ENCODE measurements around the gene LANCL2. TPM values are rescaled to one million over a fixed set of nuclear protein-coding genes. Genes with fewer than 3 reads are reported as not detected.

LANCL2 gene
- polyA plus RNA-seq, 3 donors = 6.4 to 11.8 (median 8.3) TPM

DNA sequence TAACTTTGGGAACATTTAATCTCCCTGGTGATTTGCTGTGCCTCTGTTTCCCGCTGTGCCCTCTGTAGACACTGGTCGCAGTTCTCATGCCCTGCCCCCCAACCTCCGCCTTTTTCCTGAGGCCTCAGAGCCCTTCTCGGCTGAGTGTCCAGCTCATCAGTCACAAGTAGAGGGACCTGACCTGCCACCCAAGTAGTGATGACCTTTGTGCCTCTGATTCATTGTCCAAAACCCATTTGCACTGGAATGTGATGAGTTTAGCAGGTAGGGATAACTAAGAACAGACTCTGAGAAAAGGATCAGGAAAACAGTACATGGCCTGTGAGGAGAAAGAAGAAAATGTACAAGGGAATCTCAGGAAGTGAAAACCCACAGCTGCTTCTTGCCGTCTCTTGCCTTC is 58.8 kb downstream of the LANCL2 start:
- H3K36me3 ChIP-seq (replicated peaks in 1 of 2; ENCODE audit: control insufficient read depth in 1 of 2, insufficient read depth in 2 of 2, low read length in 2 of 2) = peaks cover 7 to 16% of the 10 kb centered on the region in 2 donors
- TF ChIP-seq, protein P1, sequence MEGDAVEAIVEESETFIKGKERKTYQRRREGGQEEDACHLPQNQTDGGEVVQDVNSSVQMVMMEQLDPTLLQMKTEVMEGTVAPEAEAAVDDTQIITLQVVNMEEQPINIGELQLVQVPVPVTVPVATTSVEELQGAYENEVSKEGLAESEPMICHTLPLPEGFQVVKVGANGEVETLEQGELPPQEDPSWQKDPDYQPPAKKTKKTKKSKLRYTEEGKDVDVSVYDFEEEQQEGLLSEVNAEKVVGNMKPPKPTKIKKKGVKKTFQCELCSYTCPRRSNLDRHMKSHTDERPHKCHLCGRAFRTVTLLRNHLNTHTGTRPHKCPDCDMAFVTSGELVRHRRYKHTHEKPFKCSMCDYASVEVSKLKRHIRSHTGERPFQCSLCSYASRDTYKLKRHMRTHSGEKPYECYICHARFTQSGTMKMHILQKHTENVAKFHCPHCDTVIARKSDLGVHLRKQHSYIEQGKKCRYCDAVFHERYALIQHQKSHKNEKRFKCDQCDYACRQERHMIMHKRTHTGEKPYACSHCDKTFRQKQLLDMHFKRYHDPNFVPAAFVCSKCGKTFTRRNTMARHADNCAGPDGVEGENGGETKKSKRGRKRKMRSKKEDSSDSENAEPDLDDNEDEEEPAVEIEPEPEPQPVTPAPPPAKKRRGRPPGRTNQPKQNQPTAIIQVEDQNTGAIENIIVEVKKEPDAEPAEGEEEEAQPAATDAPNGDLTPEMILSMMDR (IDR thresholded peaks at IDR 0.05) = no peak
- H2AFZ ChIP-seq (ENCODE audit: insufficient read depth, low read depth, low read length, poor library complexity, severe bottlenecking) = no peak overlapping the region
- H3K27ac Mint-ChIP-seq = peak overlapping the region in 1 of 7 donors; percentile 6
- H4K20me1 ChIP-seq (ENCODE audit: insufficient read depth, low read length) = no peaks in the 10 kb centered on the region
- H3K4me3 Mint-ChIP-seq = no peak overlapping the region
- no peak for DNase-seq
- H3K9me3 Mint-ChIP-seq = no peaks in the 10 kb centered on the region
- no peaks in the 10 kb centered on the region for H3K27me3 ChIP-seq (ENCODE audit: control insufficient read depth in 2 of 2, insufficient read depth in 2 of 2, low read length in 2 of 2)
- no peak overlapping the region for H3K27ac ChIP-seq (ENCODE audit: low read depth in 1 of 2, low read length in 2 of 2)
- H3K4me1 Mint-ChIP-seq = peaks cover 8% of the 10 kb centered on the region
- intact Hi-C loops (cut with micrococcal nuclease) = no loop called here
- no peak overlapping the region for H3K4me3 ChIP-seq (replicated peaks in 1 of 3; ENCODE audit: low read depth in 2 of 3, low read length in 3 of 3)
- 97% methylated on average over 3 of the region's 5 CpGs for WGBS (ENCODE audit: insufficient coverage)
- no peaks in the 10 kb centered on the region for H3K9me3 ChIP-seq (replicated peaks in 1 of 2; ENCODE audit: control insufficient read depth in 1 of 2, insufficient read depth in 1 of 2, low read length in 2 of 2)
- peaks cover 0 to 3% (median 0%) of the 10 kb centered on the region in 3 donors for H3K27me3 Mint-ChIP-seq (ENCODE audit: low read depth in 3 of 3)
- H3K79me2 ChIP-seq (ENCODE audit: insufficient read depth, low read length) = no peaks in the 10 kb centered on the region
- H3K36me3 Mint-ChIP-seq = peaks cover 26 to 29% of the 10 kb centered on the region in 2 donors
- no peak overlapping the region for H3K4me2 ChIP-seq (replicated peaks; ENCODE audit: extremely low read depth, low read length, poor library complexity, severe bottlenecking)
- H3K9ac ChIP-seq (ENCODE audit: insufficient read depth, low read length, poor library complexity, severe bottlenecking) = no peak overlapping the region
- H3K4me1 ChIP-seq (ENCODE audit: control insufficient read depth in 1 of 2, insufficient read depth in 2 of 2, low read length in 2 of 2) = no peaks in the 10 kb centered on the region

DNA sequence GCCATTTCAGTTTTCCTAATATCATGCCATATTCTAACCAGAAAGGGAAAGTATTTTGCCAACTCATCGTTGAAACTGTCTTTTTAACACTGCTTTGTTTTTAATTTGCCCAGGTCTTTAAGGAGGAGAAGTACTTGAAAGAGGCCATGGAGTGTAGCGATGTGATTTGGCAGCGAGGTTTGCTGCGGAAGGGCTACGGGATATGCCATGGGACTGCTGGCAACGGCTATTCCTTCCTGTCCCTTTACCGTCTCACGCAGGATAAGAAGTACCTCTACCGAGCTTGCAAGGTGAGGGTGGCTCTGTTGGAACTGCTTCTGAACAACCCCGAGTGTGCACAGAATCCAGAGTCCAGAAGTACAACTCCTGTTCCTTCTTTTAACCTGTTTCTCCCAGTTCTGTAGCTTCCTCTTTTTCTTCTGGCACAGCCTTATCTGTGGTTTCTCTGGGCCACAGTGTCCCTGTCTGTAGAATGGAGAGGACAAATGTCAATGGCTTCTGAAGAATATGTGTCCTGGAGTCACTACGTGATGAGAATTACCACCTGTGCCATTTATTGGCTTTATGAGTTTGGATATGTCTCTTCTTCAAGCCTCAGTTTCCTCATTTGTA is 60.1 kb downstream of the LANCL2 start:
- intact Hi-C loops (cut with micrococcal nuclease) = no loop called here
- DNase-seq = peak in 1 of 3 donors; percentile 6
- H3K79me2 ChIP-seq (ENCODE audit: insufficient read depth, low read length) = no peaks in the 10 kb centered on the region
- peaks cover 7 to 16% of the 10 kb centered on the region in 2 donors for H3K36me3 ChIP-seq (replicated peaks in 1 of 2; ENCODE audit: control insufficient read depth in 1 of 2, insufficient read depth in 2 of 2, low read length in 2 of 2)
- TF ChIP-seq, protein P1 (IDR thresholded peaks at IDR 0.05) = no peak
- peaks cover 25 to 26% of the 10 kb centered on the region in 2 donors for H3K36me3 Mint-ChIP-seq
- 20% methylated on average over 9 of the region's 11 CpGs for WGBS (ENCODE audit: insufficient coverage)
- no peak overlapping the region for H3K4me2 ChIP-seq (replicated peaks; ENCODE audit: extremely low read depth, low read length, poor library complexity, severe bottlenecking)
- no peak overlapping the region for H3K9ac ChIP-seq (ENCODE audit: insufficient read depth, low read length, poor library complexity, severe bottlenecking)
- H3K9me3 Mint-ChIP-seq = no peaks in the 10 kb centered on the region
- peaks cover 8% of the 10 kb centered on the region for H3K4me1 Mint-ChIP-seq
- no peaks in the 10 kb centered on the region for H3K27me3 ChIP-seq (ENCODE audit: control insufficient read depth in 2 of 2, insufficient read depth in 2 of 2, low read length in 2 of 2)
- peak overlapping the region in 1 of 2 donors; percentile 18 for H3K27ac ChIP-seq (ENCODE audit: low read depth in 1 of 2, low read length in 2 of 2)
- no peaks in the 10 kb centered on the region for H3K9me3 ChIP-seq (replicated peaks in 1 of 2; ENCODE audit: control insufficient read depth in 1 of 2, insufficient read depth in 1 of 2, low read length in 2 of 2)
- H3K4me3 ChIP-seq (replicated peaks in 1 of 3; ENCODE audit: low read depth in 2 of 3, low read length in 3 of 3) = no peak overlapping the region
- H3K4me1 ChIP-seq (ENCODE audit: control insufficient read depth in 1 of 2, insufficient read depth in 2 of 2, low read length in 2 of 2) = no peaks in the 10 kb centered on the region
- peak overlapping the region in 1 of 7 donors; percentile 44 for H3K27ac Mint-ChIP-seq
- H3K4me3 Mint-ChIP-seq = no peak overlapping the region
- H4K20me1 ChIP-seq (ENCODE audit: insufficient read depth, low read length) = no peaks in the 10 kb centered on the region
- peaks cover 0 to 3% (median 0%) of the 10 kb centered on the region in 3 donors for H3K27me3 Mint-ChIP-seq (ENCODE audit: low read depth in 3 of 3)
- H2AFZ ChIP-seq (ENCODE audit: insufficient read depth, low read depth, low read length, poor library complexity, severe bottlenecking) = no peak overlapping the region

Data from CD14-positive monocyte (primary cell).